K562 (cell line): ENCODE data around the gene TAS2R9. TPM values are rescaled to one million over a fixed set of nuclear protein-coding genes. Genes with fewer than 3 reads are reported as not detected.

ENCODE experiments used
- ASH1L ChIP-seq: fragments of 450-650 bp; IDR thresholded peaks from 2 replicates; pipeline ENCODE4 v1.6.1; 2018; ENCODE audit warnings: borderline replicate concordance, mild to moderate bottlenecking, low read depth; ENCODE audit not compliant: partially characterized antibody
- E2F6 ChIP-seq, 2 experiments: IDR thresholded peaks; 2 replicates each; pipeline ENCODE4 v1.6.1; 2011; ENCODE audit warnings: borderline replicate concordance in 1 of 2, control low read depth in 1 of 2, low read depth in 1 of 2, low read length in 1 of 2, mild to moderate bottlenecking in 1 of 2, mixed read lengths in 1 of 2, moderate library complexity in 1 of 2; ENCODE audit not compliant: insufficient read depth in 1 of 2, insufficient read length in 1 of 2, poor library complexity in 1 of 2, severe bottlenecking in 1 of 2; ENCODE audit errors: extremely low read depth in 1 of 2
- polyA plus RNA-seq, 8 experiments: library from polyadenylated mRNA; depleted of rRNA in 4 of 8; stranded (reverse) in 5 of 8; unstranded in 3 of 8; fragments of >200 nt; fragmentation: Nextera tagmentation in 2 of 8; fragmentation: Illumina TruSeq in 1 of 8; extraction: Ambion mirVana in 2 of 8; extraction: Trizol in 1 of 8; gene quantifications; 2 replicates each; pipeline versions ENCODE4 v1.2.1 to v1.2.3, GENCODE V29; 2011 to 2014; ENCODE audit warnings: inconsistent platforms in 1 of 8, missing spikeins in 1 of 8
- small RNA-seq: library from RNA; depleted of rRNA; stranded (forward); fragments of <200 nt; gene quantifications from one replicate; pipeline ENCODE3, GENCODE V24; 2014
- total RNA-seq, 7 experiments: library from RNA; depleted of rRNA in 6 of 7; stranded (reverse); fragments of >200 nt in 6 of 7; fragmentation: Illumina TruSeq in 2 of 7; extraction: Trizol in 2 of 7; gene quantifications; 2 replicates each; pipeline versions ENCODE4 v1.2.1 to v1.2.3, GENCODE V29; 2011 to 2021; ENCODE audit warnings: low replicate concordance in 1 of 7

TAS2R9 gene
- total and polyA plus RNA-seq, 9 of the 15 experiments (the other 6 are each of a cell fraction or from before 2014, with no cell fraction given) = not detected

GRCh38 chr12:10759657-10760056 lies 50.3 kb downstream of the TAS2R9 start (continued):
- TF ChIP-seq E2F6 (IDR thresholded peaks at IDR 0.05; ENCODE audit: borderline replicate concordance in 1 of 2, extremely low read depth in 1 of 2, insufficient read depth in 1 of 2, insufficient read length in 1 of 2, low read depth in 1 of 2, low read length in 1 of 2, poor library complexity in 1 of 2, severe bottlenecking in 1 of 2) (no peak), ASH1L (no peak)

Small RNA genes lying within 50 kb of the gene (small RNA-seq; reads per million reads assigned to genes)
- not detected for gene PRR4

Other genes starting within 250 kb of the TAS2R9 start
Only the 7 nearest of the 15 such genes appear.
- gene YBX3, start 86.8 kb downstream of the TAS2R9 start, total RNA-seq (2014; rRNA removed) = 81.5 and 129 TPM in 2 replicates
- 86.4 and 100 TPM in 2 replicates for gene YBX3, start 86.8 kb downstream of the TAS2R9 start, total RNA-seq (2014; rRNA removed; fragmentation: Illumina TruSeq; extraction: Trizol)
- 72.3 and 75.3 TPM in 2 replicates for gene YBX3, start 86.8 kb downstream of the TAS2R9 start, total RNA-seq (2015; rRNA removed; fragmentation: Illumina TruSeq; extraction: Trizol)
- 196 and 210 TPM in 2 replicates for gene YBX3, start 86.8 kb downstream of the TAS2R9 start, total RNA-seq (2021)
- gene YBX3, start 86.8 kb downstream of the TAS2R9 start, polyA plus RNA-seq (2011; rRNA removed) = 36.7 and 64.4 TPM in 2 replicates
- gene YBX3, start 86.8 kb downstream of the TAS2R9 start, polyA plus RNA-seq (2014; fragmentation: Illumina TruSeq; extraction: Trizol) = 193 and 239 TPM in 2 replicates
- 10 to 100 TPM; 47.0 to 51.2 TPM for gene YBX3, start 86.8 kb downstream of the TAS2R9 start, polyA plus RNA-seq (2014; fragmentation: Nextera tagmentation; extraction: Ambion mirVana)
- 89.2 and 107 TPM in 2 replicates for gene YBX3, start 86.8 kb downstream of the TAS2R9 start, polyA plus RNA-seq (2014; rRNA removed)
- not detected in 2 replicates for gene TAS2R7, start 7.5 kb downstream of the TAS2R9 start, total RNA-seq (2014; rRNA removed)
- gene TAS2R7, start 7.5 kb downstream of the TAS2R9 start, total RNA-seq (2014; rRNA removed; fragmentation: Illumina TruSeq; extraction: Trizol) = not detected in 2 replicates
- not detected in 2 replicates for gene TAS2R7, start 7.5 kb downstream of the TAS2R9 start, total RNA-seq (2015; rRNA removed; fragmentation: Illumina TruSeq; extraction: Trizol)
- not detected in 2 replicates for gene TAS2R7, start 7.5 kb downstream of the TAS2R9 start, total RNA-seq (2021)
- not detected in 2 replicates for gene TAS2R7, start 7.5 kb downstream of the TAS2R9 start, polyA plus RNA-seq (2011; rRNA removed)
- gene TAS2R7, start 7.5 kb downstream of the TAS2R9 start, polyA plus RNA-seq (2014; fragmentation: Illumina TruSeq; extraction: Trizol) = not detected in 2 replicates
- not detected for gene TAS2R7, start 7.5 kb downstream of the TAS2R9 start, polyA plus RNA-seq (2014; fragmentation: Nextera tagmentation; extraction: Ambion mirVana)
- not detected in 2 replicates for gene TAS2R7, start 7.5 kb downstream of the TAS2R9 start, polyA plus RNA-seq (2014; rRNA removed)
- not detected in 2 replicates for gene TAS2R8, start 2.9 kb downstream of the TAS2R9 start, total RNA-seq (2014; rRNA removed)
- gene TAS2R8, start 2.9 kb downstream of the TAS2R9 start, total RNA-seq (2014; rRNA removed; fragmentation: Illumina TruSeq; extraction: Trizol) = not detected in 2 replicates
- not detected in 2 replicates for gene TAS2R8, start 2.9 kb downstream of the TAS2R9 start, total RNA-seq (2015; rRNA removed; fragmentation: Illumina TruSeq; extraction: Trizol)
- not detected in 2 replicates for gene TAS2R8, start 2.9 kb downstream of the TAS2R9 start, total RNA-seq (2021)
- not detected in 2 replicates for gene TAS2R8, start 2.9 kb downstream of the TAS2R9 start, polyA plus RNA-seq (2011; rRNA removed)
- not detected in 2 replicates for gene TAS2R8, start 2.9 kb downstream of the TAS2R9 start, polyA plus RNA-seq (2014; fragmentation: Illumina TruSeq; extraction: Trizol)
- not detected for gene TAS2R8, start 2.9 kb downstream of the TAS2R9 start, polyA plus RNA-seq (2014; fragmentation: Nextera tagmentation; extraction: Ambion mirVana)
- gene TAS2R8, start 2.9 kb downstream of the TAS2R9 start, polyA plus RNA-seq (2014; rRNA removed) = not detected in 2 replicates
- not detected in 2 replicates for gene TAS2R10, start 16.2 kb upstream of the TAS2R9 start, total RNA-seq (2014; rRNA removed)
- gene TAS2R10, start 16.2 kb upstream of the TAS2R9 start, total RNA-seq (2014; rRNA removed; fragmentation: Illumina TruSeq; extraction: Trizol) = 0.16 and 0.22 TPM in 2 replicates
- 0.51 and 0.53 TPM in 2 replicates for gene TAS2R10, start 16.2 kb upstream of the TAS2R9 start, total RNA-seq (2015; rRNA removed; fragmentation: Illumina TruSeq; extraction: Trizol)
- not detected in 2 replicates for gene TAS2R10, start 16.2 kb upstream of the TAS2R9 start, total RNA-seq (2021)
- gene TAS2R10, start 16.2 kb upstream of the TAS2R9 start, polyA plus RNA-seq (2011; rRNA removed) = not detected in 2 replicates
- gene TAS2R10, start 16.2 kb upstream of the TAS2R9 start, polyA plus RNA-seq (2014; fragmentation: Illumina TruSeq; extraction: Trizol) = not detected in 2 replicates
- not detected for gene TAS2R10, start 16.2 kb upstream of the TAS2R9 start, polyA plus RNA-seq (2014; fragmentation: Nextera tagmentation; extraction: Ambion mirVana)
- gene TAS2R10, start 16.2 kb upstream of the TAS2R9 start, polyA plus RNA-seq (2014; rRNA removed) = not detected in 2 replicates
- gene PRR4, start 39.3 kb upstream of the TAS2R9 start, total RNA-seq (2014; rRNA removed) = 0.45 and 1.6 TPM in 2 replicates
- gene PRR4, start 39.3 kb upstream of the TAS2R9 start, total RNA-seq (2014; rRNA removed; fragmentation: Illumina TruSeq; extraction: Trizol) = 2.6 and 2.8 TPM in 2 replicates
- gene PRR4, start 39.3 kb upstream of the TAS2R9 start, total RNA-seq (2015; rRNA removed; fragmentation: Illumina TruSeq; extraction: Trizol) = 3.0 and 3.1 TPM in 2 replicates
- gene PRR4, start 39.3 kb upstream of the TAS2R9 start, total RNA-seq (2021) = 1.6 and 2.1 TPM in 2 replicates
- gene PRR4, start 39.3 kb upstream of the TAS2R9 start, polyA plus RNA-seq (2011; rRNA removed) = 0.89 and 2.8 TPM in 2 replicates
- gene PRR4, start 39.3 kb upstream of the TAS2R9 start, polyA plus RNA-seq (2014; fragmentation: Illumina TruSeq; extraction: Trizol) = 3.2 and 5.0 TPM in 2 replicates
- gene PRR4, start 39.3 kb upstream of the TAS2R9 start, polyA plus RNA-seq (2014; fragmentation: Nextera tagmentation; extraction: Ambion mirVana) = 1 to 10 TPM; 1.8 to 3.3 TPM
- gene PRR4, start 39.3 kb upstream of the TAS2R9 start, polyA plus RNA-seq (2014; rRNA removed) = 1.4 TPM in 2 replicates
- gene PRH1, start 74.1 kb upstream of the TAS2R9 start, total RNA-seq (2014; rRNA removed) = 6.2 and 7.6 TPM in 2 replicates
- gene PRH1, start 74.1 kb upstream of the TAS2R9 start, total RNA-seq (2014; rRNA removed; fragmentation: Illumina TruSeq; extraction: Trizol) = 12.5 and 16.7 TPM in 2 replicates
- 14.2 and 14.5 TPM in 2 replicates for gene PRH1, start 74.1 kb upstream of the TAS2R9 start, total RNA-seq (2015; rRNA removed; fragmentation: Illumina TruSeq; extraction: Trizol)
- 4.1 and 6.0 TPM in 2 replicates for gene PRH1, start 74.1 kb upstream of the TAS2R9 start, total RNA-seq (2021)
- 3.4 and 4.1 TPM in 2 replicates for gene PRH1, start 74.1 kb upstream of the TAS2R9 start, polyA plus RNA-seq (2011; rRNA removed)
- 1.7 and 2.3 TPM in 2 replicates for gene PRH1, start 74.1 kb upstream of the TAS2R9 start, polyA plus RNA-seq (2014; fragmentation: Illumina TruSeq; extraction: Trizol)
- 1 to 10 TPM; 1.2 to 7.3 TPM for gene PRH1, start 74.1 kb upstream of the TAS2R9 start, polyA plus RNA-seq (2014; fragmentation: Nextera tagmentation; extraction: Ambion mirVana)
- gene PRH1, start 74.1 kb upstream of the TAS2R9 start, polyA plus RNA-seq (2014; rRNA removed) = 1.1 and 1.6 TPM in 2 replicates
- 0.57 and 0.59 TPM in 2 replicates for gene TAS2R13, start 99.4 kb upstream of the TAS2R9 start, total RNA-seq (2014; rRNA removed)
- gene TAS2R13, start 99.4 kb upstream of the TAS2R9 start, total RNA-seq (2014; rRNA removed; fragmentation: Illumina TruSeq; extraction: Trizol) = 1.1 and 1.7 TPM in 2 replicates
- gene TAS2R13, start 99.4 kb upstream of the TAS2R9 start, total RNA-seq (2015; rRNA removed; fragmentation: Illumina TruSeq; extraction: Trizol) = 1.4 and 1.6 TPM in 2 replicates
- 0.44 and 0.49 TPM in 2 replicates for gene TAS2R13, start 99.4 kb upstream of the TAS2R9 start, total RNA-seq (2021)
- 0.19 and 0.26 TPM in 2 replicates for gene TAS2R13, start 99.4 kb upstream of the TAS2R9 start, polyA plus RNA-seq (2011; rRNA removed)
- 0.07 TPM in 1 of 2 replicates, not detected in the other for gene TAS2R13, start 99.4 kb upstream of the TAS2R9 start, polyA plus RNA-seq (2014; fragmentation: Illumina TruSeq; extraction: Trizol)
- not detected for gene TAS2R13, start 99.4 kb upstream of the TAS2R9 start, polyA plus RNA-seq (2014; fragmentation: Nextera tagmentation; extraction: Ambion mirVana)
- not detected in 2 replicates for gene TAS2R13, start 99.4 kb upstream of the TAS2R9 start, polyA plus RNA-seq (2014; rRNA removed)